ENCODE measurements around the gene ARHGAP25.

Gene ARHGAP25

GRCh38 chr2:68743531-68743930 is 8.9 kb downstream of the ARHGAP25 start:
- DNase-seq: no peak

GRCh38 chr2:68744366-68744912 is 9.8 kb downstream of the ARHGAP25 start:
- DNase-seq: no peak

GRCh38 chr2:68745006-68745405 is 10.4 kb downstream of the ARHGAP25 start:
- no peak for DNase-seq

GRCh38 chr2:68746408-68746807 is 11.8 kb downstream of the ARHGAP25 start:
- DNase-seq: no peak

GRCh38 chr2:68747413-68747812 is 12.8 kb downstream of the ARHGAP25 start:
- no peak for DNase-seq

GRCh38 chr2:68747900-68748299 is 13.3 kb downstream of the ARHGAP25 start:
- no peak for DNase-seq

- no peak for DNase-seq
Measured at GRCh38 chr2:68748568-68748967, 14.0 kb downstream of the ARHGAP25 start.

- DNase-seq: no peak
Measured at GRCh38 chr2:68749345-68749744, 14.7 kb downstream of the ARHGAP25 start.

- DNase-seq: no peak
Measured at GRCh38 chr2:68750592-68751396, 16.2 kb downstream of the ARHGAP25 start.

GRCh38 chr2:68751397-68752339 is 17.1 kb downstream of the ARHGAP25 start:
- peak; percentile 88 to 92 for DNase-seq

- peak in 1 of 2 donors; percentile 56 for DNase-seq
Measured at GRCh38 chr2:68753318-68753717, 18.7 kb downstream of the ARHGAP25 start.

GRCh38 chr2:68755071-68755470 is 20.5 kb downstream of the ARHGAP25 start:
- DNase-seq: no peak

GRCh38 chr2:68756178-68756577 is 21.6 kb downstream of the ARHGAP25 start:
- DNase-seq: no peak

GRCh38 chr2:68757081-68757480 is 22.5 kb downstream of the ARHGAP25 start:
- DNase-seq: no peak

- DNase-seq: no peak
Measured at GRCh38 chr2:68762100-68762499, 27.5 kb downstream of the ARHGAP25 start.

- DNase-seq: peak in 1 of 2 donors; percentile 67
Measured at GRCh38 chr2:68762665-68763064, 28.1 kb downstream of the ARHGAP25 start.

- no peak for DNase-seq
Measured at GRCh38 chr2:68764041-68764805, 29.6 kb downstream of the ARHGAP25 start.

GRCh38 chr2:68764806-68765311 is 30.2 kb downstream of the ARHGAP25 start:
- no peak for DNase-seq

GRCh38 chr2:68765739-68766375 is 31.2 kb downstream of the ARHGAP25 start:
- no peak for DNase-seq

GRCh38 chr2:68766376-68766845 is 31.8 kb downstream of the ARHGAP25 start:
- peak; percentile 77 to 78 for DNase-seq
